Measurements from ENCODE around the gene SYT1.

DNA sequence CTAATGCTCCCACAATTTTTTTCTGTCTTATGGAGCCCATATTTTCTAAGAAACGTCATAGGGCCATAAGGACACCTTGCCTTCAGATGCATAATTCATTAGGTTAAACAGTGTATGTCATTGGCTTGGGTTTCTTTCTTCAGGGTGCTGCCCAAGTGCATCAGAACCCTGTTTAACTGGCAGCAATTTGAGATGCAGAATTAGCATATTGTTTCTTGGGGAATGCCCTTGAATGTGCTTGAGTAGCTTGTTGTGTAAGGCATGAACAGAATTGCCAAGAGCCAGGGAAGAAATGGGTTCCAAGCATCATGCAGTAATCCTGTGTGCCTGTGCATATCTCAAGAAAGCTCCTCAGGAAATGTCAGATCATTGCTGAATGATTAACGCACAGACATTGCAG, 277.2 kb downstream of the SYT1 start:
- TF ChIP-seq, protein P1, sequence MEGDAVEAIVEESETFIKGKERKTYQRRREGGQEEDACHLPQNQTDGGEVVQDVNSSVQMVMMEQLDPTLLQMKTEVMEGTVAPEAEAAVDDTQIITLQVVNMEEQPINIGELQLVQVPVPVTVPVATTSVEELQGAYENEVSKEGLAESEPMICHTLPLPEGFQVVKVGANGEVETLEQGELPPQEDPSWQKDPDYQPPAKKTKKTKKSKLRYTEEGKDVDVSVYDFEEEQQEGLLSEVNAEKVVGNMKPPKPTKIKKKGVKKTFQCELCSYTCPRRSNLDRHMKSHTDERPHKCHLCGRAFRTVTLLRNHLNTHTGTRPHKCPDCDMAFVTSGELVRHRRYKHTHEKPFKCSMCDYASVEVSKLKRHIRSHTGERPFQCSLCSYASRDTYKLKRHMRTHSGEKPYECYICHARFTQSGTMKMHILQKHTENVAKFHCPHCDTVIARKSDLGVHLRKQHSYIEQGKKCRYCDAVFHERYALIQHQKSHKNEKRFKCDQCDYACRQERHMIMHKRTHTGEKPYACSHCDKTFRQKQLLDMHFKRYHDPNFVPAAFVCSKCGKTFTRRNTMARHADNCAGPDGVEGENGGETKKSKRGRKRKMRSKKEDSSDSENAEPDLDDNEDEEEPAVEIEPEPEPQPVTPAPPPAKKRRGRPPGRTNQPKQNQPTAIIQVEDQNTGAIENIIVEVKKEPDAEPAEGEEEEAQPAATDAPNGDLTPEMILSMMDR (IDR thresholded peaks at IDR 0.05): no peak
- TF ChIP-seq ZFX (IDR thresholded peaks at IDR 0.05; ENCODE audit: borderline replicate concordance): no peak

All from 22Rv1 (cell line).